HG02884 (cell line): ENCODE measurements around the gene SMARCAL1.
A peak's percentile ranks its signal among the peaks of the same experiment; 100 is the strongest.
"Not testable (repeated sequence)": the region's sequence is repeated elsewhere in the genome, so short reads cannot be mapped to it uniquely, and the experiment has no call there.

Experiments
- ATAC-seq: cut with Tn5 transposase; IDR thresholded peaks from one replicate; pipeline ENCODE4 v1.9.1; 2021; ENCODE audit warnings: mild to moderate bottlenecking, moderate library complexity; ENCODE audit not compliant: unreplicated experiment

Gene SMARCAL1

GRCh38 chr2:216498379-216499352, 86.4 kb downstream of the SMARCAL1 start, which contains the start of gene RPL37A:
RPL37A (plus strand) TSS chr2:216498844; CDS start chr2:216498875, 31 bp downstream.
- peak; percentile 79 for ATAC-seq

DNA sequence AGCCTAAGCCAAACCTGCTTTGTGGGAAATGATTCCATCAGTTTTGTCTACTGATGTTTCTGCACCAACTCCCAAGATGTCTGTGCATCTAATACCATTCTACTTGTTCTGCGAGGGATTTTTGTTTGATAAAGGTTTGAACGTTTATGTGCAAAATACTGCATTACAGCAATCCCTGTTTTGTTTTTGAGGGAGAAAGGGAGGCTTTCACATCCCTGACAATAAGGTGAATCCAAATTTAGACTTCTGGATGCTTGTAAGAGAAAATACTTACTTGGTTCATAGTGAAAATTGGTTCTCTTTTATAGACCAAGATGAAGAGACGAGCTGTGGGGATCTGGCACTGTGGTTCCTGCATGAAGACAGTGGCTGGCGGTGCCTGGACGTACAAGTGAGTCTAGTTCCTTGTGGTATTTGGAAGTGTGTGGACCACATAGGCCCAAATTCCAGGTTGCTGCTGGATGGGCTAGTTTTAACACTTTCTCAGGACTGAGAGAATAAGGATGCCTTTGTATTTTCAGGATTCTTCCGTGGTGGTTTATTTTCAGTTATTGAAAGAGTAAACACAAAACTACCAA, 87.4 kb downstream of the SMARCAL1 start:
- ATAC-seq: no peak

- ATAC-seq: no peak
Observed at GRCh38 chr2:216500572-216500971, 88.3 kb downstream of the SMARCAL1 start.

GRCh38 chr2:216501854-216502253, 89.6 kb downstream of the SMARCAL1 start:
- ATAC-seq: no peak

DNA sequence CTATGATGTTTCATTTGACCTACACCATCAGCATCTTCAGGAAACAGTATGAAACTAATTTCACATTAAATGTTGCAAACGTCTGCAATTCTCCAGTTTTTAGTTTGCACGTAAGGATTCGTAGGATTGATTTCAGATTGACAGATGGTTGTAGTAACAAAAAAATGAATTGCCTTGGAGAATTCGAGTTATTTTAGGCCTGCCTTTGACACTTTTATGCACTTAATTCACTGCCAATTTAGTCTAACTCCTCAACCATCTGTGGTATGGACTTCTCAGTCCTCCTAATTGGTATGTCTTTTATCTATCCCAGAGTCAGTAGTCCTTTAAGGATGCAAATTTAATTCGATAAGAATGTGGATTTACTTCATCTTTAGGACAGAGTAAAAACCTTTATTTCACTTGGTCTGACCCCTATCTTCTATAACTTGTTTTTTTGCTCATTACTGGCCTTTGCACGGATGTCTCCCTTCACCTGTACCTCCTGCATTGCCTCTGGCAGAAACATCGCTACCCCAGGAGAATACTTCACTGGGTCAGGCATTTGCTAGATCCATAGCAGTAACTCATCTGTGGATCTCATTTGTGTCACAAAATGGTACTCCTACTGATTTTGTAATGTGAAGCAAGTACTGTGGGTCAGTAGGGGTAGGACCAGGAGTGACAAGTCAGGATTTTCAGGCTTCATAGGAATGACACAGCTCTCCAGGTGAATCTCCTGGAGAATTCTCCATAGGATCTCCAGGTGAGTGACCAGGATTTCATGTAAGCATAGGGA, 90.3 kb downstream of the SMARCAL1 start:
- ATAC-seq: no peak

- no peak for ATAC-seq
Observed at GRCh38 chr2:216503159-216503629, 90.9 kb downstream of the SMARCAL1 start.

GRCh38 chr2:216503697-216504375, 91.6 kb downstream of the SMARCAL1 start:
- no peak for ATAC-seq

DNA sequence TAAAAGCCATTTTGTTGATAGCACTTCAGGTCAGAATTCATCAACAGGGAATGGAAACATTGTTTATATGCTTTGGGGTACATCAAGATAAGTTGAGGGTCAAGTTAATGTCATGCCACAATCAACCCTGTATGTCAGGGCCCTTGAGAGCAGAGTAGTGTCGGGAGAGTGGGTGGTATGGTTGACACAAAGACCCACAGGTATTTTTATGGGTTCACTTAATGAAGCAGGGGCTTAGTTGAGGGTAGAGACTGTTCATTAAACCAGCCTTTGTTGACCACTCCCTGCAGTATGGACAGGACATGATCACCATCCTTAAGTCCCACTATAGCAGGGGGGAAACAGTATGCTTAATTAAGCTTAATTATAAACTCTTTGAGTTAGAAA, 92.1 kb downstream of the SMARCAL1 start:
- no peak for ATAC-seq

GRCh38 chr2:216505133-216506106, 93.1 kb downstream of the SMARCAL1 start:
- no peak for ATAC-seq

- no peak for ATAC-seq
Observed at GRCh38 chr2:216507220-216508160, 95.2 kb downstream of the SMARCAL1 start.

DNA sequence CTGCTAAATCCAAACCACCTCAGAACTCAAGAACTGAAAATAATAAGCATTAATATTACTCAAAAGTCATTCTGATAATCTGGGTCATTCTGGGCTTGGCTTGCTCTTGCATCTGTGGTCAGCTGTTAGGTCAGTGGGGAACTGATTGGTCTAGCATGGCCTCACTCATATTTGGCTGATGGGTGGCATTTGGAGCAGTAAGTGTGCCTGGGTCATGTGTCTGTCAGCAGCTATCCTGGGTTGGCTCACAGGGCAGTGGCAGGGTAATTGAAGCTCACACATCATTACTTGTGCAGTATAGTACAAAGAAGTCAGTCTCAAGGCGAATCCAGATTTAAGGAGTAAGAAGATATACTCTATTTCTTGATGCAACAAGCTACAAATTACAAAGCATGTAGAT, 95.9 kb downstream of the SMARCAL1 start:
- ATAC-seq: no peak

DNA sequence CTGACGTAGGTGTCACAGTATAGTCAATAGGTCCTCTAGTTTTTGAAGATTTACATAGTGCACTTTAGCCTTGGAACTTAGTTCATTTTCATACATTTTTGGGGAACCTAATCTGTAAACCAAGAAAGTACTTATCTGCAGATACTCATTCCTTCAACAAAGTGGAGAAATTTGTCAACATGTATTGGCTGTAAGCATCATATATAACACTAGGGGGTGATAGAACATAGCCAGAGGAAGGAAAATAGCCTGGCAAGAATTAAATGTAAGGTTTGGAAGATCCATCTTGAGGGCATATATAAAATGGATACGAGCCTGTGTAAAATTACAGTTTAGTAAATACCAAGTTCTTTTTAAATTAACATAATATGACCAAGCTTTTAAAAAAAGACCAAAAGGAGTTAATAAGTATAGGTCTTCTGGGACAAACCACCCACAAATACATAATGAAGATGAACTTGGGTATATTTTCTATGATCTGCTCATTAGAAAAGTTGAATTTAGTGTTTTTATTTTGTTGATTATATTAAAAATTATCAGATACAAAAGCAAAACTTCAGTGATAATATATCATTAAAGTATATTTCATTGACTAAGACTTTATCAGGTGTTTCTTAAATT, 104.6 kb downstream of the SMARCAL1 start:
- ATAC-seq: no peak

GRCh38 chr2:216517447-216518225, 105.4 kb downstream of the SMARCAL1 start:
- ATAC-seq: no peak

GRCh38 chr2:216518566-216519119, 106.4 kb downstream of the SMARCAL1 start:
- ATAC-seq: not testable (repeated sequence)

DNA sequence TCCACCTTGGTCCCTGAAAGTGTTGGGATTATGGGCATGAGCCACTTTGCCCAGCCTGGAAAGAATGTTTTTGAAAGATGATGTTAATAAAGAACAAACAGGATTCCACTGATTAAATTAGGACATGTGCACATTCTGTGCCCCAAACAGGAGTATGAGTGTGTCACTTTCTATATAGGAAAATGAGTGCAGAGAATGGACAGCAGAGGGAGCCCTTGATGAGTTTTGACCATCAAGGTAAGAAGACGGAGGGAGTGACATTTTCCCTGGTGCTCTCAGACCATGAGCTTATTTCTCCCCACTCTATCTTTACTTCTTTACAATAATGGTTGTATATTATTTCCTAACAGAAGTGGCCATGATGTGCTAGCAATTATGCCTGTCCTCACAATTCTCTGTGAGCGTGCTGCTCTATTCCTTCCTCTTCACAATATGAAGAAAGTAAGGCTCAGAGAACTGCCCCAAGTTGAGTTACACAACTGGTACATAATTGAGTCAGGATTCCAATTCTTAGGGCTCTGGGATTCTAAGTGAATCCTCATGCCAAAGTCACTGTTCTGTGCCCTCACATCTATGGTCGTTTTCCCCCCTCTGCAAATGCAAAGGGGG, 107.0 kb downstream of the SMARCAL1 start:
- peak; percentile 54 for ATAC-seq

GRCh38 chr2:216520112-216520511, 107.8 kb downstream of the SMARCAL1 start:
- ATAC-seq: no peak
